HG02623 (cell line): ENCODE results near the gene CALML6.

Experiments used
- ATAC-seq: cut with Tn5 transposase; IDR thresholded peaks from one replicate; pipeline ENCODE4 v1.9.1; 2021; ENCODE audit warnings: moderate library complexity; ENCODE audit not compliant: unreplicated experiment

CALML6 gene

GRCh38 chr1:1891349-1892078 lies 23.5 kb upstream of the CALML6 start:
- no peak for ATAC-seq

- ATAC-seq = no peak
These were observed 22.8 kb upstream of the CALML6 start for GRCh38 chr1:1892079-1892762.

- ATAC-seq = no peak
These were observed 22.3 kb upstream of the CALML6 start for GRCh38 chr1:1892763-1893120.

- no peak for ATAC-seq
These were observed 21.6 kb upstream of the CALML6 start for GRCh38 chr1:1893291-1893985.

GRCh38 chr1:1893997-1894353 lies 21.1 kb upstream of the CALML6 start:
- ATAC-seq = no peak

GRCh38 chr1:1894354-1895059 lies 20.6 kb upstream of the CALML6 start:
- no peak for ATAC-seq

GRCh38 chr1:1895060-1895418 lies 20.0 kb upstream of the CALML6 start:
- no peak for ATAC-seq

GRCh38 chr1:1895456-1896336 lies 19.4 kb upstream of the CALML6 start:
- no peak for ATAC-seq

- ATAC-seq = no peak
These were observed 16.7 kb upstream of the CALML6 start for GRCh38 chr1:1898246-1898933.

- no peak for ATAC-seq
These were observed 15.6 kb upstream of the CALML6 start for GRCh38 chr1:1899266-1899966.

- no peak for ATAC-seq
These were observed 15.1 kb upstream of the CALML6 start for GRCh38 chr1:1899967-1900327.

- ATAC-seq = no peak
These were observed 14.0 kb upstream of the CALML6 start for GRCh38 chr1:1900883-1901640.

- ATAC-seq = no peak
These were observed 13.3 kb upstream of the CALML6 start for GRCh38 chr1:1901641-1902294.

GRCh38 chr1:1903224-1903623 lies 11.8 kb upstream of the CALML6 start:
- ATAC-seq = no peak

- ATAC-seq = no peak
These were observed 8.6 kb upstream of the CALML6 start for GRCh38 chr1:1906185-1907097.

GRCh38 chr1:1907098-1907736 lies 7.8 kb upstream of the CALML6 start:
- ATAC-seq = no peak

- no peak for ATAC-seq
These were observed 6.6 kb upstream of the CALML6 start for GRCh38 chr1:1908506-1908791.
